ENCODE data around the gene COP1. TPM values are rescaled to one million over a fixed set of nuclear protein-coding genes. Genes with fewer than 3 reads are reported as not detected.

The COP1 gene
- total and polyA plus RNA-seq, 8 donors, result 12.3 to 33.1 (median 20.5) TPM

DNA sequence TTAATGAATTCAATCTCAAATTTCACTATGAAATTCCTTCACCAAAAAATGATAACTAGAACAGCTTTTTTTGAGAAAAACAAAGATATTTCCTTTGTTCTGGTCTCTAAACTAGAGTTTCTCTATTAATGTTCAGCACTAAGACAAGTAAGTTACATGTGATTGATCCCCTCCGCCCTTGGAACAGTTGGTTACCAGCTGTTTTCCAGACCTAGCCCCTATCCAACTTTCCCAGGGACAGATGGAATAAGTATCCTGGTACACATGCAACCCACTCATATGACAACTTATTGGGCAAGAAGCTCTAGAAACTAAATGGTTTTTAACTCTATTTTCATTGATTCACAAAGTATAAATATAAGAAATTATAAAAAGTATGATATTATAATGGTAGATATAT lies 140.4 kb downstream of the COP1 start:
- Histone ChIP-seq H3K27me3 (no peaks in the 10 kb centered on the region), H3K4me3 (no peak overlapping the region), H3K4me1 (no peaks in the 10 kb centered on the region), H3K27ac (no peak overlapping the region), H3K9me3 (no peaks in the 10 kb centered on the region), H3K36me3 (no peaks in the 10 kb centered on the region)
- FAIRE-seq (no peak), ATAC-seq (peak; percentile 40 to 64 (median 55)), DNase-seq (peak in 2 of 6 donors; percentile 18 to 25)
- intact Hi-C loops (cut with DNase I), result no loop called here
- TF ChIP-seq, protein P1, sequence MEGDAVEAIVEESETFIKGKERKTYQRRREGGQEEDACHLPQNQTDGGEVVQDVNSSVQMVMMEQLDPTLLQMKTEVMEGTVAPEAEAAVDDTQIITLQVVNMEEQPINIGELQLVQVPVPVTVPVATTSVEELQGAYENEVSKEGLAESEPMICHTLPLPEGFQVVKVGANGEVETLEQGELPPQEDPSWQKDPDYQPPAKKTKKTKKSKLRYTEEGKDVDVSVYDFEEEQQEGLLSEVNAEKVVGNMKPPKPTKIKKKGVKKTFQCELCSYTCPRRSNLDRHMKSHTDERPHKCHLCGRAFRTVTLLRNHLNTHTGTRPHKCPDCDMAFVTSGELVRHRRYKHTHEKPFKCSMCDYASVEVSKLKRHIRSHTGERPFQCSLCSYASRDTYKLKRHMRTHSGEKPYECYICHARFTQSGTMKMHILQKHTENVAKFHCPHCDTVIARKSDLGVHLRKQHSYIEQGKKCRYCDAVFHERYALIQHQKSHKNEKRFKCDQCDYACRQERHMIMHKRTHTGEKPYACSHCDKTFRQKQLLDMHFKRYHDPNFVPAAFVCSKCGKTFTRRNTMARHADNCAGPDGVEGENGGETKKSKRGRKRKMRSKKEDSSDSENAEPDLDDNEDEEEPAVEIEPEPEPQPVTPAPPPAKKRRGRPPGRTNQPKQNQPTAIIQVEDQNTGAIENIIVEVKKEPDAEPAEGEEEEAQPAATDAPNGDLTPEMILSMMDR (IDR thresholded peaks at IDR 0.05), result no peak
- WGBS, 2 donors, result 47 to 54% methylated on average over 1 of the region's 1 CpG

DNA sequence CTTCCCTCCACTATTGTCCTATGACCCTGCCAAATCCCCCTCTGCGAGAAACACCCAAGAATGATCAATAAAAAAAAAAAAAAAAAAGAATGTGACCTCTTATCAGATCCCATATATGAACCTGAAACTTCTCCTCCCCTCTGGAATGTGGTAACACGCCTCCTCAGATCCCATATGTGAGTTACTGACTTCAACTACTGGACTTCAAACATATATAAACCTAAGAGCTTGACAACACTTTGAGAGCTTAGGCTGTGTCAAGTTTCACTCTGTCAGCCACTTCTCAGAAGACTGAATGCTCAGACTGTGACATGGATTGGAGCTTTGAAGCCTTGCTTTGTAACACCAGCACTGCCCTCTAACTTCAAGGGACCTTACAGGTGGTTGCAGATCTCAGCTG lies 148.4 kb downstream of the COP1 start:
- TF ChIP-seq, protein P1 (IDR thresholded peaks at IDR 0.05), result no peak
- Histone ChIP-seq H3K36me3 (no peaks in the 10 kb centered on the region), H3K27ac (no peak overlapping the region), H3K4me1 (no peaks in the 10 kb centered on the region), H3K4me3 (no peak overlapping the region), H3K9me3 (no peaks in the 10 kb centered on the region), H3K27me3 (no peaks in the 10 kb centered on the region)
- FAIRE-seq, result no peak
- DNase-seq, result no peak
- intact Hi-C loops (cut with DNase I), result no loop called here
- no peak for ATAC-seq
- 0 to 92% methylated on average over 1 of the region's 2 CpGs for WGBS, 2 donors

DNA sequence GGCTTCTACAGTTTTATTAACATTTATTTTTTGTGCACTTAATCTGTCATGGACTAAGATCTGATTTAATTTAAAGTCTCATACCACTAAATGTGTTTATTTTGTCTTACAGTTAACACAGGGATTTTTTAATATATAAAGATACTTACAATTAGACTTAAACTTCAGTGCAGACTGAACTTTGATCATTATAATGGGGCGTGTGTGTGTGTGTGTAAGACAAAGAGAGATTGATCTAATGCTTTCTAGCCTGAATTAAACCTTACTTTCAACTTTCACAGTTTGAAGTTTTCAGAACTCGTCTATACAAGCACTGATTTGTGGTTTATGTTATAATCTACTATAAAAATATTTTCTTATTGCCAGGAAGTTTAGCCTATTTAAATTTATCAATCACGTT lies 150.8 kb downstream of the COP1 start:
- Histone ChIP-seq H3K4me3 (no peak overlapping the region), H3K36me3 (no peaks in the 10 kb centered on the region), H3K27ac (no peak overlapping the region), H3K4me1 (no peaks in the 10 kb centered on the region), H3K9me3 (no peaks in the 10 kb centered on the region), H3K27me3 (no peaks in the 10 kb centered on the region)
- no peak for DNase-seq
- WGBS, 2 donors, result 81 to 82% methylated on average over 3 of the region's 3 CpGs
- intact Hi-C loops (cut with DNase I), result no loop called here
- TF ChIP-seq, protein P1 (IDR thresholded peaks at IDR 0.05), result no peak
- no peak for ATAC-seq
- FAIRE-seq, result peak; percentile 57

DNA sequence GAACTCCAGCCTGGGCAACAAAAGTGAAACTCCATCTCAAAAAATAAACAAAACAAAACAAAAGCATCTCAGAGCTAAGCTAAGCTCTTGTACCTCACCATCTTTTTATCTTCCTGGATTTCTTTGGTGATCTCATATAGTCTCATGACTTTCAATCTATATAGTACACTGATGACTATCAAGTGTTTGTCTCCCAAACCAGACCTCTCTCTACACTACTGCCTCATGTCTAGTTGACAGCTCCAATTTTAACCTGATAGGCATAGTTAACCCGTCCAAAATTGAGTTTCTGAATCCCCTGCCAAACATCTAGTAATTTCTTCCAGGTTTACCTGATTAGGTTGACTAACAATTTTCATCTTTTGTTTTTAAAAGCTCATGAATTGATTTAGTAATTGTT lies 151.7 kb downstream of the COP1 start:
- 85 to 98% methylated on average over 1 of the region's 1 CpG for WGBS, 2 donors
- no peak overlapping the region for H3K4me3 ChIP-seq
- DNase-seq, result no peak
- no peak overlapping the region for H3K27ac ChIP-seq
- H3K36me3 ChIP-seq, result no peaks in the 10 kb centered on the region
- TF ChIP-seq, protein P1 (IDR thresholded peaks at IDR 0.05), result no peak
- intact Hi-C loops (cut with DNase I), result no loop called here
- ATAC-seq, result no peak
- H3K27me3 ChIP-seq, result no peaks in the 10 kb centered on the region
- H3K4me1 ChIP-seq, result no peaks in the 10 kb centered on the region
- H3K9me3 ChIP-seq, result no peaks in the 10 kb centered on the region
- FAIRE-seq, result peak; percentile 29

DNA sequence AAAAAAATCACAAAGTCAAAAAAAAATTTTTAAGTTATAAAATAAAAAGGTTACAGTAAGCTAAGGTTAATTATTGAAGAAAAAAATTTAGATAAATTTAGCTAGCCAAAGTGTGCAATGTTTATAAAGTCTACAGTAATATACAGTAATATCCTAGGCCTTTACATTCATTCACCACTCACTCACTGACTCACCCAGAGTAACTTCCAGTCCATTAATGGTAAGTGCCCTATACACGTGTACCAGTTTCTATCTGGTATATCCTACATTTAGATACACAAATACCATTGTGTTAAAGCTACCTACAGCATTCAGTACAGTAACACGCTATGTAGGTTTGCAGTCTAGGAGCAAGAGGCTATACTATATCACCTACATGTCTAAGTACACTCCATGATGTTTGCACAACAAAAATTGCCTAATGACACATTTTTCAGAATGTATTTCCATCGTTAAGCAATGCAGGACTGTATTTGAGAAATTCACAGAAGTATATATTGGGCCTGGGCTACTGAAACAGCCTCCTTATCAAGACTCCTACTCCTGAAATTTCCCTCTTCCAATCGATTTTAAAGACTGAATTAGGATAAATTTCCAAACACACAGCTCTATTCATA lies 155.1 kb downstream of the COP1 start:
- 77 to 81% methylated on average over 4 of the region's 4 CpGs for WGBS, 2 donors
- FAIRE-seq (no peak), ATAC-seq (no peak), DNase-seq (no peak)
- intact Hi-C loops (cut with DNase I), result no loop called here
- Histone ChIP-seq H3K36me3 (no peaks in the 10 kb centered on the region), H3K9me3 (no peaks in the 10 kb centered on the region), H3K27me3 (no peaks in the 10 kb centered on the region), H3K4me1 (no peaks in the 10 kb centered on the region), H3K4me3 (no peak overlapping the region), H3K27ac (no peak overlapping the region)
- TF ChIP-seq, protein P1 (IDR thresholded peaks at IDR 0.05), result no peak
